ENCODE measurements around the gene STAB1. TPM values are rescaled to one million over a fixed set of nuclear protein-coding genes. Genes with fewer than 3 reads are reported as not detected.

Gene STAB1
- total RNA-seq, 4 donors from 2014 or later: 27.0 to 98.2 (median 67.2) TPM

DNA sequence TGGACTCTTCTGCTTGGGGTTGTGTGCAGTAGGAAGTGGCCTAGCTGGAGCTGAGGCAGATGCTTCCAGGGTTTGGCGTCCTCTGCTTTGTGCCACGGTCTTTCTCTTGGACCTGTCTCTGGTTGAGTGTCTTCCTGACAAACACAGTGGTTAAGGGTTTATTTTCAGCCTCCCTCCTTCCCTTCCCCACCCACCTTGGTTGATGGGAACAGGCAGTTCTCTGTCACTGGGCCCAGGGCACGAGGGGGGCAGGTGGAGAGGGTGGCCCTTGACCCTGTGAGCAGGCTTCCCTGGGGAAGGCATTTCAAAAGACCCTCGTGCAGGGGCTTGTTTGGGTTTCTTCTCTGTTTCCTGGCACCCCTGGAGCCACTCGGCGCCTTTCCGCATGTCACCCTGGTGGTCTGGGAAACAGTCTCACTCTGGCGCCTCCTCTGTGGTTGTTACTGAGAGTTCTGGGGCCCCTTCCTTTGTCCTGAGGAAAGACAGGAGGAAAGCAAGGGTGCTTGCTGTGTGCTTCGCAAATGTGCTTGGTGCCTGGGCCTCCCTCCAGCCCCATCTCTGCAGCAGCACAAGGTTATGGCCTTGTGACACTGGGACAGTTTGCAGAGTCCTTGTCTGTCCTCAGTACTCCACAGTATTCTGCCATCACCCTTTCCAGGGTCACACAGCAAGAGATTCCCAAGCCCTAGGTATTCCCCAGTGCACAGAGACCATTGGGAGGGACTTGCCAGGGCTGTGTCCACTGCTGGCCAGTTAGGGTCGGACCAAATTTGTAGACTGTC, 10.3 kb upstream of the STAB1 start:
- Histone ChIP-seq H3K27ac (no peak overlapping the region), H3K36me3 (peaks cover 0 to 78% (median 0%) of the 10 kb centered on the region in 3 donors), H3K9me3 (no peaks in the 10 kb centered on the region), H3K4me3 (no peak overlapping the region), H3K27me3 (no peaks in the 10 kb centered on the region), H3K4me1 (no peaks in the 10 kb centered on the region)
- no peak for DNase-seq
- TF ChIP-seq POLR2A (IDR thresholded peaks at IDR 0.05): no peak
- TF ChIP-seq, protein P1, sequence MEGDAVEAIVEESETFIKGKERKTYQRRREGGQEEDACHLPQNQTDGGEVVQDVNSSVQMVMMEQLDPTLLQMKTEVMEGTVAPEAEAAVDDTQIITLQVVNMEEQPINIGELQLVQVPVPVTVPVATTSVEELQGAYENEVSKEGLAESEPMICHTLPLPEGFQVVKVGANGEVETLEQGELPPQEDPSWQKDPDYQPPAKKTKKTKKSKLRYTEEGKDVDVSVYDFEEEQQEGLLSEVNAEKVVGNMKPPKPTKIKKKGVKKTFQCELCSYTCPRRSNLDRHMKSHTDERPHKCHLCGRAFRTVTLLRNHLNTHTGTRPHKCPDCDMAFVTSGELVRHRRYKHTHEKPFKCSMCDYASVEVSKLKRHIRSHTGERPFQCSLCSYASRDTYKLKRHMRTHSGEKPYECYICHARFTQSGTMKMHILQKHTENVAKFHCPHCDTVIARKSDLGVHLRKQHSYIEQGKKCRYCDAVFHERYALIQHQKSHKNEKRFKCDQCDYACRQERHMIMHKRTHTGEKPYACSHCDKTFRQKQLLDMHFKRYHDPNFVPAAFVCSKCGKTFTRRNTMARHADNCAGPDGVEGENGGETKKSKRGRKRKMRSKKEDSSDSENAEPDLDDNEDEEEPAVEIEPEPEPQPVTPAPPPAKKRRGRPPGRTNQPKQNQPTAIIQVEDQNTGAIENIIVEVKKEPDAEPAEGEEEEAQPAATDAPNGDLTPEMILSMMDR (IDR thresholded peaks at IDR 0.05): no peak

DNA sequence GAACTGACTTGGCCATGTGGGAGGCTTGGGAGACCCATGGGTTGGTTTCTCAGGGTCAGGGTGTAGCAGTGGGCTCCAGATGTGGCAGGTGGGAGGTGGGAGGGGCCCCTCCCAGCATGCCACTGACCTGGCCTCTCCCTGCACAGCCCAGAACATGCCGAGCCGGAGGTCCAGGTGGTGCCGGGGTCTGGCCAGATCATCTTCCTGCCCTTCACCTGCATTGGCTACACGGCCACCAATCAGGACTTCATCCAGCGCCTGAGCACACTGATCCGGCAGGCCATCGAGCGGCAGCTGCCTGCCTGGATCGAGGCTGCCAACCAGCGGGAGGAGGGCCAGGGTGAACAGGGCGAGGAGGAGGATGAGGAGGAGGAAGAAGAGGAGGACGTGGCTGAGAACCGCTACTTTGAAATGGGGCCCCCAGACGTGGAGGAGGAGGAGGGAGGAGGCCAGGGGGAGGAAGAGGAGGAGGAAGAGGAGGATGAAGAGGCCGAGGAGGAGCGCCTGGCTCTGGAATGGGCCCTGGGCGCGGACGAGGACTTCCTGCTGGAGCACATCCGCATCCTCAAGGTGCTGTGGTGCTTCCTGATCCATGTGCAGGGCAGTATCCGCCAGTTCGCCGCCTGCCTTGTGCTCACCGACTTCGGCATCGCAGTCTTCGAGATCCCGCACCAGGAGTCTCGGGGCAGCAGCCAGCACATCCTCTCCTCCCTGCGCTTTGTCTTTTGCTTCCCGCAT, 7.9 kb upstream of the STAB1 start:
- Histone ChIP-seq H3K4me1 (peaks cover 0 to 4% (median 0%) of the 10 kb centered on the region in 4 donors), H3K36me3 (peaks cover 0 to 79% (median 0%) of the 10 kb centered on the region in 3 donors), H3K27me3 (no peaks in the 10 kb centered on the region), H3K4me3 (no peak overlapping the region), H3K27ac (no peak overlapping the region), H3K9me3 (no peaks in the 10 kb centered on the region)
- no peak for DNase-seq
- no peak for TF ChIP-seq POLR2A (IDR thresholded peaks at IDR 0.05)
- TF ChIP-seq, protein P1 (IDR thresholded peaks at IDR 0.05): no peak

DNA sequence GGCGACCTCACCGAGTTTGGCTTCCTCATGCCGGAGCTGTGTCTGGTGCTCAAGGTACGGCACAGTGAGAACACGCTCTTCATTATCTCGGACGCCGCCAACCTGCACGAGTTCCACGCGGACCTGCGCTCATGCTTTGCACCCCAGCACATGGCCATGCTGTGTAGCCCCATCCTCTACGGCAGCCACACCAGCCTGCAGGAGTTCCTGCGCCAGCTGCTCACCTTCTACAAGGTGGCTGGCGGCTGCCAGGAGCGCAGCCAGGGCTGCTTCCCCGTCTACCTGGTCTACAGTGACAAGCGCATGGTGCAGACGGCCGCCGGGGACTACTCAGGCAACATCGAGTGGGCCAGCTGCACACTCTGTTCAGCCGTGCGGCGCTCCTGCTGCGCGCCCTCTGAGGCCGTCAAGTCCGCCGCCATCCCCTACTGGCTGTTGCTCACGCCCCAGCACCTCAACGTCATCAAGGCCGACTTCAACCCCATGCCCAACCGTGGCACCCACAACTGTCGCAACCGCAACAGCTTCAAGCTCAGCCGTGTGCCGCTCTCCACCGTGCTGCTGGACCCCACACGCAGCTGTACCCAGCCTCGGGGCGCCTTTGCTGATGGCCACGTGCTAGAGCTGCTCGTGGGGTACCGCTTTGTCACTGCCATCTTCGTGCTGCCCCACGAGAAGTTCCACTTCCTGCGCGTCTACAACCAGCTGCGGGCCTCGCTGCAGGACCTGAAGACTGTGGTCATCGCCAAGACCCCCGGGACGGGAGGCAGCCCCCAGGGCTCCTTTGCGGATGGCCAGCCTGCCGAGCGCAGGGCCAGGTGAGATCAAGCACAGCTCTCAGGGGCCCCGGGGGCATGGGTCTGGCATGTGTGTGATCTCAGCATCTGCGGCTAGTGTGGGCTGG, 7.1 kb upstream of the STAB1 start:
- peaks cover 0 to 79% (median 0%) of the 10 kb centered on the region in 3 donors for H3K36me3 ChIP-seq
- H3K9me3 ChIP-seq: no peaks in the 10 kb centered on the region
- no peak overlapping the region for H3K27ac ChIP-seq
- no peak for DNase-seq
- TF ChIP-seq POLR2A (IDR thresholded peaks at IDR 0.05): no peak
- TF ChIP-seq, protein P1 (IDR thresholded peaks at IDR 0.05): no peak
- H3K4me1 ChIP-seq: peaks cover 0 to 4% (median 0%) of the 10 kb centered on the region in 4 donors
- H3K27me3 ChIP-seq: no peaks in the 10 kb centered on the region
- no peak overlapping the region for H3K4me3 ChIP-seq

DNA sequence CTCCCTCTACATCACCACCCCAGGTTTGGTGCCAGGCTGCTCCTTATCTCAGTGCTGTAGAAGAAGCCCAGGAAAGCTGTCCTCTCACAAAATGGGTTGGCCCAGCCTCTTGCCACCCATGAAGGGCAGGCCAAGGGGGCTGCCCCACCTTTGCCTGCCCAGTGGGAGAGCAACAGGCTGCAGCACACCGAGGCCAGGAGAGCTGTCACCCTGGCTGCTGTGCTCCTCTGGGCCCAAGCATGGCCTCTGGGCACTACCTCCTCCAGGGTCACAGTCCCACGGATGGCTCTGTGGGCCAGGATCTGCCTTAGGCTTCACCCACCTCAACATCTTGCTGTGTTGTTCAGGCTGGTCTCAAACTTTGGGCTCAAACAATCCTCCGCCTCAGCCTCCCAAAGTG, 6.4 kb upstream of the STAB1 start:
- TF ChIP-seq, protein P1 (IDR thresholded peaks at IDR 0.05): no peak
- no peak for TF ChIP-seq POLR2A (IDR thresholded peaks at IDR 0.05)
- H3K4me1 ChIP-seq: peaks cover 0 to 4% (median 0%) of the 10 kb centered on the region in 4 donors
- H3K36me3 ChIP-seq: peaks cover 0 to 82% (median 0%) of the 10 kb centered on the region in 3 donors
- no peak overlapping the region for H3K4me3 ChIP-seq
- no peaks in the 10 kb centered on the region for H3K27me3 ChIP-seq
- H3K27ac ChIP-seq: no peak overlapping the region
- DNase-seq: no peak
- no peaks in the 10 kb centered on the region for H3K9me3 ChIP-seq

DNA sequence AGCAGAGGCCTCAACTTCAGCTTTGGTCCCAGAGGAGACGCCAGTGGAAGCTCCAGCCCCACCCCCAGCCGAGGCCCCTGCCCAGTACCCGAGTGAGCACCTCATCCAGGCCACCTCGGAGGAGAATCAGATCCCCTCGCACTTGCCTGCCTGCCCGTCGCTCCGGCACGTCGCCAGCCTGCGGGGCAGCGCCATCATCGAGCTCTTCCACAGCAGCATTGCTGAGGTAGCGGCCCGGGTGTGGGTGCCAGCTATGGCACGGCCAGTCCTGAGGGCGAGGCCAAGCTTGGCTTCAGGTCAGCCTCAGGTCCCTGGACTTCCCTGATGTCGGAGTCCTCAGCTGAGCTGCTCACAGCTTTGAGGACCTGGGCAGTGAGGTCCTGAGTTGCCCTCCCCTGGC, 5.7 kb upstream of the STAB1 start:
- H3K36me3 ChIP-seq: peaks cover 0 to 81% (median 0%) of the 10 kb centered on the region in 3 donors
- no peak for DNase-seq
- H3K9me3 ChIP-seq: no peaks in the 10 kb centered on the region
- no peak overlapping the region for H3K4me3 ChIP-seq
- H3K27me3 ChIP-seq: no peaks in the 10 kb centered on the region
- no peak overlapping the region for H3K27ac ChIP-seq
- peaks cover 0 to 4% (median 0%) of the 10 kb centered on the region in 4 donors for H3K4me1 ChIP-seq
- TF ChIP-seq, protein P1 (IDR thresholded peaks at IDR 0.05): no peak
- TF ChIP-seq POLR2A (IDR thresholded peaks at IDR 0.05): no peak
